GM18526 (cell line): ENCODE data around the gene FBXO38.

Source experiments
- POLR2A ChIP-seq: IDR thresholded peaks from 3 replicates; pipeline ENCODE4 v1.6.1; 2011; ENCODE audit not compliant: insufficient read length; ENCODE audit errors: extremely low read depth

FBXO38 gene

GRCh38 chr5:148476302-148476701 is 92.5 kb downstream of the FBXO38 start:
- TF ChIP-seq POLR2A = no peak

- TF ChIP-seq POLR2A = no peak
Measured at GRCh38 chr5:148477429-148477828, 93.7 kb downstream of the FBXO38 start.

DNA sequence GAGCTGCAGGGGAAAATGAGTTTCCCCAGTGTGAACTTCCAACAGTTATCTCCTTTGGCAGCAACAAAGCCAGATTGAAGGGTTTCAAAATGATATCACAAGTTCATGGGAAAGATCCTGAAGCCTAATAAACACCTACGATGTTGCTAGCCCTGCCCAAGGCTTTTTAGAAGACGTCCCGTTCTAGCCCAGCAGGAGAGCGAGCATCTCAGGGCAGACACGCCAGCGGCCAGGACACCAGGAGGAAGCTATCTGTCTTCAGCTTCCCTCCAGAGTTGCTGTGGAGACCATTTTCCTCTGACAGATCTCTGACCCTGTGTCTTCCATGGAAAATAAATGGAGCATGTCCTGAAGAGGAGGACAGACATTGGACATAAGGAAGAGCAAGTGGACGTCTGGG is 98.4 kb downstream of the FBXO38 start:
- no peak for TF ChIP-seq POLR2A

DNA sequence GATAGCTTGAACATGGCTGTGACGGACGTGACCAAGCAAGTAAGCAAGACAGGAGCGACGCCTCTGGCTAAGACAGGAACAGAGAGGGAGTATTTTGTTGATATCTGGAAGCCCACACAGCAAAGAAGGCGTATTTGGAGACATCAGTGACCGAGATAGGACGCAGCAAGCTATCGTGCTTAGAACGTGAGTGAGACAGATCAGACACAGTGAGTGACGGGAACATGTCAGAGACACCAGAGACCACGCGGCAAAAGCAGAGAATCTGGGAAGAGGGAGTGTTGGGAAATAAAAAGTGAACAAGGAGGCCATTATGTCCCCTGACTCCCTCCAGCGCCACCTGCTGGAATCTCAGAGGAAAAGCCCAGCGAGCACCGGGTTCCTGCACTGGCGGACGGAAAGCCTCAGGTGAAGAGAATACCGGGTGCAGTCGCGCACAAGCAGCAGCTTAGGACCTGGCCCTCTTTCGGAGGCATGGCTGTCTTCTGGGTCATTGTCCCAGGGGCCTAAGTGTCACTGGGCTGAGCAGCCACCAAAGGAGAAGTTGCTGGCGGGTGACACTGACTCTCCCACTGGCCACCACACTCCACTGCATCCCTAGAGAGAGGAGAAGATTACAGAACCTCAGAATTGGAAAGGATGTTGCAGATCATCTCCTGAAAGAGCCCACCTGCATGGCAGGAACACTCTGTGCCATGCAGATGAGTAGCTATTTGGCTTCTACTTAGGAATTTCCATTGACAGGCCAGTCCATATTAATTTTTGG is 99.1 kb downstream of the FBXO38 start:
- TF ChIP-seq POLR2A = no peak

DNA sequence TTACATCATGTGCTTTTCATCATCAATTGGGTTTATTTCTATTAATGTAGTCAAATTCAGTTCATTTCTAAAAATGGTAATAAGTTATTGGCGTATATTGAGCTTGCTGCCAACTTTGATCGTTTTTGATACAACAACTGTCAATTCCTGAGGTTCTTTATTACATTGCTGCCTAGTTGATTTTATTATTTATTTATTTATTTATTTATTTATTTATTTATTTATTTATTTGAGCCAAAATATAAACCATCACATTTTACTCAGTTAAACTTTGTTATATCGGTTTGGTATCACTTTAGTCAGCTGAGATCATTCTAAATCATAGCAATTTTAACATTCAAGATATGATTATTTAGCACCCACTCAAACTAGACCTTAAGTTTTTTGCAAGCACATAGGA is 100.0 kb downstream of the FBXO38 start:
- no peak for TF ChIP-seq POLR2A

GRCh38 chr5:148484651-148485050 is 100.9 kb downstream of the FBXO38 start:
- no peak for TF ChIP-seq POLR2A

DNA sequence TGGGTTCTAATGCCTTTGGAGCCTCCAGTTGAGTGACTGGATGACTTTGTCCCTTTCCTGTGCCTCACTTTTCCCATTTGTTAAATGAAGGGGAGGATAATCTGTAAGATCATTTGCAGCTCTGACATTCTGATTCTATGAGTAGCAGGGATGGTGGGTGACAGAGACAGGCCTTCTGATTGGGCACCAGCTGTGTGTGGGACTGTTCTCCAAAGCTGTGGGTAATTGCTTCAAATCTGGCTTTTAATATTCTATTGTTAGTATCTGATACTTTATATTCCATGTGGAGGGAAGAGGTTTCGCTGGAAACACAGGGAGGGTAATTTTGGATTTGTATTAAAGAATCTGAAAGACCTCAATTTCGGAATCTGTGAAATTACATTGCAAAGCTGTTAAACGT is 102.7 kb downstream of the FBXO38 start:
- TF ChIP-seq POLR2A = no peak

GRCh38 chr5:148488757-148489156 is 105.0 kb downstream of the FBXO38 start:
- no peak for TF ChIP-seq POLR2A

DNA sequence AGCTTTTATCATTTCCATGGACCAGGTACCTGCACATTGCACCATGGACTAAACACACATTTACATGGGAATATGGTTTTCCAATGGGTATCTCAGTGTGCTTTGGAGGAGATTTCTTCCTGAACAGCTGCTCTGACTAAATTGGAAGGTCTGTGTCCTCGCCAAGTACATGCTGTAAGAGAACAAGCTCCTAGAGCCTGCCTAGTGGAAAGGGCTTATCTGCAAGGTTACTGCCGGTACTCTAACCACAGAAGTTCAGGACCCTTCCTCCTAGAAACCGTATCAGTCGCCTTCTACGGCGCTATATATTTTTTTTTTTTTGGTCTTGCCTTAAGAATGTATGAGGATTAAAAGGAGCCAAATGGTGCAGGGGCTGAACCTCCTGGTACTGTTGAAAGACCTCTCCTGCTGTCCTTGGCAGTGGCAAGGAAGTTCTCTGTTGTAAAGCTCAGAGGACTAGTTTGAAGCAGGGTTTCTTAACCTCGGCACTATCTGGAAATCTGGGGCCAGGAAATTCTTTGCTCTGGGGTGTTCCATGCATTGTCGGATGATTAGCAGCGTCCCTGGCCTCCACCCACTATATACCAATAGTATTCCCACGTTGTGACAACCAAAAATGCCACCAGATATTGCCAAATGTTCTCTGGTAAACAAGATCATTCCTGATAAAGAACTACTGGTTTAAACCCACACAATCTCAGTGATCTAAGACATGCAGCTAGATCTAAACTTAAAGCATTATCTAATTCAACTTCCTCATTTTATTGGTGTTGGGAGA is 107.4 kb downstream of the FBXO38 start:
- no peak for TF ChIP-seq POLR2A

GRCh38 chr5:148491793-148492184 is 108.0 kb downstream of the FBXO38 start:
- no peak for TF ChIP-seq POLR2A

- TF ChIP-seq POLR2A = no peak
Measured at GRCh38 chr5:148492351-148492750, 108.6 kb downstream of the FBXO38 start.
